CD4-positive, alpha-beta T cell treated with Interleukin-21 for 1 hour (primary cell): ENCODE measurements around the gene RRP1B.
"Not testable (repeated sequence)": the region's sequence is repeated elsewhere in the genome, so short reads cannot be mapped to it uniquely, and the experiment has no call there.

ENCODE experiments used
- DNase-seq: peaks from one replicate; pipeline ENCODE4 v3.0.0-alpha.2; 2020

Gene RRP1B

GRCh38 chr21:43701936-43702784 lies 42.8 kb downstream of the RRP1B start:
- no peak for DNase-seq

GRCh38 chr21:43702785-43703034 lies 43.4 kb downstream of the RRP1B start:
- DNase-seq: no peak

DNA sequence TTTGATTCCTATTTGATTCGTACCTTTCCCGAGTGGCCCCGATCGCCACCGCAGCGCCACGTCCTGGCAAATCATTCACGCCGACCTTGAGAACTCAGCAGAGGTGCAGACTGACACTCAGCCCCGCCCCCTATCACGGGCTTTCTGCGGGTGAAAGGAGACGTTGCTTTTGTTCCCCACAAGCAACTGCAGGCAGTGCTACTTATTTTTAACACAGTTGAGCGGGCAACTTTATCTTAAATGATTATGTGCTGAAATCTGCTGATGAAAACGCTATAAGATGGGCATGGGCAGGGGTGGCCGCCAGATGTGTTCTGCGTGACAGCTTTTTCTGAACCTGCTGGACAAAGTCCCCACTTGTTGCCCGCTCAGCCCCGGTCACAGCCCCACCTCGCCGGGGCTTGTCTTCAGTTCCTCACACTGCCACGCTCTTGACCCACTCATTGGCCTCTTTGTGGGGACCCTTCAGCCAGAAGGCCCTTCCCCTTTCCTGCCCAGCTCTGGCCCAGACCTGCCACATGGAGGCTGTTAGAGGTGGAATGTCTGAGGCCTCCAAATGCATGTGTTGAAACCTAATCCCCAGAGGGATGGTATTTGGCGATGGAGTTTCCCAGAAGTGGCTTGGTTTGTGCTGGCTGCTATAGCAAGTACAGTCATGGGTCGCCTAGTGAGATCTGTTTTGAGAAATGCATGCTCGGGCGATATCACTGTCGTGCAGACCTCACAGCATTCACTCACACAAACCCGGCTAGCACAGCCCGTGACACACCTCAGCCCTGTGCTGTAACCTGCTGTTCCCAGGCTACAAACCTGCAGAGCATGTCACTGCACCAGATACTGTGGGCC lies 43.9 kb downstream of the RRP1B start:
- DNase-seq: peak; percentile 17

GRCh38 chr21:43707462-43707861 lies 48.1 kb downstream of the RRP1B start:
- no peak for DNase-seq

- no peak for DNase-seq
Observed at GRCh38 chr21:43708745-43709381, 49.5 kb downstream of the RRP1B start.

- no peak for DNase-seq
Observed at GRCh38 chr21:43712268-43712942, 53.0 kb downstream of the RRP1B start.

- not testable (repeated sequence) for DNase-seq
Observed at GRCh38 chr21:43713123-43713522, 53.8 kb downstream of the RRP1B start.

- DNase-seq: no peak
Observed at GRCh38 chr21:43716376-43717165, 57.2 kb downstream of the RRP1B start.

DNA sequence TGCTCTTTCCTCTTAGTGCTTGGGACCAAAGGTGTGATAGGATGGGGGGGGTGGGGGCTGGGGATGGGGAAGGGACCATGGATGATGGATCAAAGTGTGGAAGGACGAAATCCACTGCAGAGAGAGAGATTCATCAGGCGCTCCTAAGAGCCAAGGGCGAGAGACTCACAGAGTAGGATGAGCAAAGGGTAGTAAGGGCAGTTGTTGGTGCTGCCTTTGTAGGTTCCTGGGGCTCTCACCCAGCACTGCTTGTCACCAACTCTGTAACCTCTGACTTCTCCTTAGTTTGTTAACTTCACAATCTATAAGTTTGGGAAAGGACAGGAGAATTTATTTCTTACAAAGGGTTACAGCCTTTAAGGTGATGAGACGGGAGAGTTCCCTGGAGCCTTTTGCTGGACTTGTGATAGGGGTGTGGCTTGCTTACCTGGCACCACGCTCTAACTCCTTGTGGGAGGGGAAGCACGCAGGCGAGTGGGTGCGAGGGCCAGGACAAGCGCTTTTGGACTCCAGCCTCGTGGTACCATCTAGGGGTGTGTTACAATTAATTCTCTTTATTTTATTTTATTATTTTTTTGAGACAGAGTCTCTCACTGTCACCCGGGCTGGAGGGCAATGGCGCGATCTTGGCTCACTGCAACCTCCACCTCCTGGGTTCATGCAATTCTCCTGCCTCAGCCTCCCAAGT lies 58.0 kb downstream of the RRP1B start:
- DNase-seq: no peak

- no peak for DNase-seq
Observed at GRCh38 chr21:43717967-43718871, 58.9 kb downstream of the RRP1B start.

- DNase-seq: peak; percentile 81
Observed at GRCh38 chr21:43718872-43719747, 59.8 kb downstream of the RRP1B start, which contains the start of gene PDXK. TSS of gene PDXK (plus strand) at chr21:43719129. CDS start at chr21:43719295, 166 bp downstream.

DNA sequence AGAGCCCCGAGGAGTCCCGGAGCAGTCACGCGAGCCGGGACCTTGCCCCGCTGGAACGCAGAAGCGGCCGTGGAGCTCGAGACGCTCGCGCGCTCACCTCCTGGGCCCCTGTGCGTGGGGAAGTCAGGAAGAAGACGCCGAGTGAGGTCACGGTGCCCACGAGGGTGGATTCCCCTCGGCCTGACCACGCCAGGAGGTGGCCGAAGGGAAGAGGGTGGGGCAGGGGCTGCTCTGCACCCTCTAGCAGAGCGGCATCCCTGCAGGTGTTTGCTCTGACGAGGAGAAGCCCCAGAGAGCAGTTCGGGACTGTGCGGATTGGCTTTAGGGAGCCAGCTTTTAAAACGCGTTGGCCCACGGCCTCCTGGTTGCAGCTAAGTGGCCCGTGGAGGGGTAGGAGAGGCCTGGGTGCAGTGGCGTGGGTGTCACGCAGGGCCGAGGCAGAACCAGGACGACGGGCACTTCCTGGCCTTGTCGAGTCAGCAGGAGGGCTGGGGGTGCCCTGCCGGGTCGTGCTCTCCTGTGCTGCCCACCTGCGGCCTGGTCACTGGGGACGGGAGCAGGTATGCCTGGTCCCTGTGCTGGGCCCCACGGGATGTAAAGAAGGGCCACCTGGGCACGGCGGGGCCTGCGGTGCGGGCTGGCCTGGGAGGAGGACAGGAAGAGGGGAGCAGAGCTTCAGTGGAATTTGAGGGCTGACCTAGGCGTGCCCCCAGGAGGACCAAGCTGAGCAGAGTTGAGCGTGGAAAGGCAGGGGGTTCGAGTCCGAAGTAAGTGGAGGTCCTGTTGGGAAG lies 60.6 kb downstream of the RRP1B start:
- peak; percentile 35 for DNase-seq

GRCh38 chr21:43720539-43721166 lies 61.3 kb downstream of the RRP1B start:
- no peak for DNase-seq

DNA sequence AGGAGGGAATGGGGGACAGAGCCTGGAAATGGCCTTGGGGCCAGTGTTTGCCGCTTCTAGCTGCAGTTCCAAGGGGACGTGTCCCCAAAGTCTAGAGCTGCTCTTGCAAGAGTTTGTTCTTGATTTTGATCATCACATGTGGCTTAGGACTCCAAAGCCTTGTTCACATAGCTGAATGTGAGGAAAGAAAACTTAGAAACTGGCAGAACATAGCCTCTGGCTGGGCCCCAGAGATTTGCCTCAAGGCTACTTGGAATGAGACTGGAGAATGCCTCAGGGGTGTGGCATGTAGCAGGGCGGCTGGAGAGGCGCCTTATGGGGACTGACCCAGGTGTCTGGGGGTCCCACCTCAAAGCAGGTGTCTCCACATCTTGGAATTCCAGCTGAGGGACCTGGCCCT lies 61.8 kb downstream of the RRP1B start:
- DNase-seq: no peak

- no peak for DNase-seq
Observed at GRCh38 chr21:43721939-43722338, 62.6 kb downstream of the RRP1B start.

- DNase-seq: no peak
Observed at GRCh38 chr21:43723648-43724047, 64.3 kb downstream of the RRP1B start.

DNA sequence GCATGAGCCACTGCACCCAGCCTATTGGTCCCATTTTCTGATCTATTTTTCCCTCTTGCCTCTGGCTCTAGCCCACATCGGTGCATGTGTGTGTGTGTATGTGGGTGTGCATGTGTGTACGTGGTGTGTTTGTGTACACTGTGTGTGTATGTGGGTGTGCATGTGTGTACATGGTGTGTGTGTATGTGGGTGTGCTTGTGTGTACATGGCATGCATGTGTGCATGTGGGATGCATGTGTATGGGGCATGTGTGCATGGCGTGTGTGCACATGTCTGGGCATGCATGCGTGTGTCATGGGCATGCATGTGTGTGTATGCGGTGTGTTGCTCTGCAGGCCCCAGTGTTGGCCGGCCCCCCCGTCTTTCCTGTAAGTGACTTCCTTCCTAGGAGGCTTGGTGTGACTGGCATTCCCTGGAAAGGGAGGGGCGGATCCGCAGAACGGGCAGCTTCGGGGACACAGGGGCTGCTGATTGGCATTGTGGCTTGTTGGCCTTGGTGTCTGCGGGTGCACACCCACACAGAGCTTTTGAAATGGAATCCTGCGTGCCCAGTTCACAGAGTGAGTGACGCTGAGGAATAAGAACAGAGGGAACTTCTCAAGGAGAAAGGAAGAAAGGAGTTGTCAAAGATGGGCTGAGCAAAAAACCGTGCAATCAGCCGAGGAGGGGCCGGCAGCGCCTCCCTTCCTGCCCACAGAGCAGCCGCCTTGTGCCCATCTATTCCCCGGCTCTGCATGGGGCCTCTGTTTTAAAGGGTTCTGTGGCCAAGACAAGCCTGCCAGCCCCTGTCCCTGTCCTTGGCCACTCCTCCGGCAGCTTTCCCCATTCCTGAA lies 67.5 kb downstream of the RRP1B start:
- DNase-seq: no peak
